ENCODE data around the gene THSD7A.

THSD7A gene

DNA sequence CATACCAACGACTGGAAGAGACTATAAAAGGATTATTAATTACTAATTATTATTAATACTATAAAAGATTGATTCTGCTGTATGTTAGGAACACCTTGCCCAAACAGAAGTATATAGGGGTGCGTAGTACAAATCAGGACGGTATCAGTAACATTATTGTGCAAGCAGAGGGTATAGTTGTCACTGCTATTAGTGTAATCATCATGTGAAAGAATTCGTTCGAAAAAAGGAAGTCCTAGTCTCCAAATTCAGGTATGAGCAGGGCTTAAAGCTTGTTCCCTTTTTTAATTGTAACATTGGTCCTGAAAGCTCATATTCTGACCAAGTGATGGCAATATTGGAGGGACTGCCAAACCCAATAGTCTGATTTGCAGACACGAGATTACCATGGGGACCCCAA, 81.8 kb downstream of the THSD7A start:
- no peak for DNase-seq

DNA sequence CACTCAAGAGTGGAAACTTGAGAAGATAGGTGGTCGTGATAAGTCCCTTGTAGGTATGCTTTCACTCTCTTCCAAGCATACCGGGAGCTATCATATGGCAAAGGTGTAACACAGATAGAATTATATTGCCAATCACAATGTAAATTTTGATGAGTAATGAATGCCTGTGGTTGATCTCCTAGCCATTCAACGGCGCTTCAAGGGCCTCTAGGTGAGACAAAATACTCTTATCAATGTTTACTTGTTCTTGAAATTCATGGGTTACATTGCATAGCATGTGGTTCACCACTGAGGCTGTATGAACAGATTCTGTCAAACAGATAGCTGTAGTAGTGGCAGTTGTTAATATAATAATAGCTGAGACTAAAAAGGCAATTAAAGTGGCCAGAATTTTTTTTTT, 82.4 kb downstream of the THSD7A start:
- DNase-seq = no peak

DNA sequence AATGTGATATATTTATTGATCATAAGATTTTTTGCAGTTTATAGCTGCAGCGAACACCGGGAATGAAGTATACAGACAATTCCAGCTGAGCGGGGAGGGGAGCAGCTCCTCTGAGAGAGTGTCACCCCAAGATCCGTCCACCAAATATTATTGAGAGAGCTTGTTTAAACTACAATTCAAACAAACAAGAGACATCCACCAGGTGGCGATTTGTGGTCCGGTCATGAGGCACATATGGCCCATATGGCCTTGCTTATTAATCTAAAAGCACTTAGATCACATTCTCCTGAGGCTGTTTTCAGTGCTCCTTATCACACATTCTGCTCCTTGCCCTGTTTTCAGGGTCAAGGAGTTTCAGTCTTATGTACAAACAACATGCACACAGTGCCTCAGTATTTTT, 83.1 kb downstream of the THSD7A start:
- no peak for DNase-seq

DNA sequence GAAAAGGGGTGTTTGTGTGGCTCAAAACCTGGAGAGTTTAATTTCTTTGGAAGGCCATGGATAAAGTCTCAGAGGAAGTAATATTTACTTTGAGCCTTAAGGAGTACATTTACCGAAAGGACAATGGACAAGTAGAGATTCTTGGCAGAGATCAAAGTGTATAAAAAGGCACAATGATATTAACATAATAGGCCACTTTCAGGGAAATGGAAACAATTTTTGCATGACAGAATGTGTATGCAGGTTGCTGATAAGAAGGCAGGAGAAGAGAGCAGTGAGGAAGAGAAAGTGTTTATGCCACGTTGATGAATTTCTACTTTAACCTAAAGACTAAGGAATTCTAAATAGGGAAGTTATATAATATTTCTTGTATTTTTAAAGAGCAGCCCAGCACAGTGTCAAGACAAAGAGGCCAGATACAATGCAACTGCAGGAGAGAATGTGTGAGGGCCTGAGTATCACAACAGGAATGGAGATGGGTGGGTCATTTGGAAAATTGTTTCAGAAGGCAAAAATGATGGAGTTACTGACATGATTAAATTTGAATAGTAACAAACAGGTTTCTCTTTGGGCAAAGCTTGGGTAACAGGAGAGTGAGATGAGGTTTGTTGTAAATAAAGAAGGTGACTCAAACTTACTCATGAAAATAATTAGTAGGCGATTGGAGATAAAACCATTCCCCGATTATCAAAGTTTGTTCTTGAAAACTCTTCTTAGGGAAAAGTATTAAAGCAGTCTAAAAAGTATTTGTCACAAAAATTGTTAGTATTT, 84.1 kb downstream of the THSD7A start:
- DNase-seq = no peak

DNA sequence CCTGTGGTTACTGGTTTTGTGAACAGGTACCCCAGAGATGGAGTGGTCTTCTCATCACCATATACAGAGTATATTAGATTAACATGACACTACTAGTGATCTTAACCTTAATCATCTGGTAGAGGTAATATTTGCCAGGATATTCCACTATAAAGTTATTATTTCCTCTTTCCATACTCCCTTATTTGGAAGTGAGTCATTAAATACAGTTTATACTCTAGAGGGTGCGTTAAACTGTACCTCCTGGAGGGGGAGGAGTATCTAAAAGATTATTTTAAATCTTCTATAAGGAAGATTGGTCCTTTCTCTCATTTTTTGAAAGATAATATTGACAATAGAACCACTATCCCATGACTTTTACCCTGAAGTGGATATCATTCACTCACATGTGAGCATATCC, 85.4 kb downstream of the THSD7A start:
- no peak for DNase-seq

DNA sequence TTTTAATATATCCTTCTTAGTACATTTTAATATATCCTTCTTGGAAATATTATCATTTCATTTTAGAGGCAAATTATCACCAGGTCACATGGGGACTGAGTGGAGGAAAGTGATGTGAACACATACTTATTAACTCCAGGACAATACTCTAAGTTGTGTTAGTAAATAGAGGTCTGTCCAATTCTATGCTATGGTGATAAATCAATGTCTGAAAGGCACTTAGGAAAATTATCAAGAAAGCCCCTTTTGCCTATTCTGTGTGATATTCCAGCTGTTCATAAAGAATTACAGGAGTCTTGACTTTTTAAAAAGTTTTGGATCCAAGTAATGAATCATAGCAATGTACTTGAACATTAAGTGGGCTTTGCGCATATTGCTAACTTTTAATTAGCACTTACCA, 88.5 kb downstream of the THSD7A start:
- DNase-seq = no peak

DNA sequence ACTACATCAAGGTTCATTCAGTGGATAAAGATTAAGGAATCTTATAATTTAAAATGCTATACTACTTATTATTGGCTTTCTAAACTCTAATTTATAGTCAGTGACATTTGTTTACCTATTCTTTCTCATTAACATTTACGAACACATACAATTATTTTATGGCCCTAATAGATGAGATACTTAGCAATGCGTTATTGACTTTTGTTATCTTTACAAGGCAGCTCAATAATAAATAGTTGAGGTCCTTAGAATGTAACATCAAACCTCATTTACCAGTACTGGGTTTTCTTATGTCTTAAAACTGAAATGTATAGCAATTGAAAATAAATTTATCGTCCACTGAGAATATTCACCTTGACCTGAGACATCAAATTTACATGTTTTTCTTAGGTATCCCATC, 89.0 kb downstream of the THSD7A start:
- DNase-seq = no peak

DNA sequence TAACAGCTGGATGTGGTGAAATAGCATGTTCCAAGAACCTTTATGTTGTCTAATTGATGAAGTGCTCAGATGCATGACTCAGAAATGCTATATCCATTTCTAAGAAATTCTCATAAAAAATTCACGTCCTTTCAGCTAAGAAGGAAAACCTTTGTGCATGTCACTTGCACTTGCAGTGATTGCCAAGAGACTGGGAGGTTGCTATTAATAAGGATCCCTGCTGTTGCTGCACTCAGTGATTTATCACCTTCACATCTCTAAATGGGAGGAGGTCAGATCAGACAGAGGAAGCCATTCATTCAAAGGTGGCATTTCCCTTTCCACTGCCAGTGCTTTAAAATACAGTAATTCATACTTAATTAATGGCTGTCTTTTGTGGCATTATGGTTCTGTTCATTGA, 89.5 kb downstream of the THSD7A start:
- no peak for DNase-seq

DNA sequence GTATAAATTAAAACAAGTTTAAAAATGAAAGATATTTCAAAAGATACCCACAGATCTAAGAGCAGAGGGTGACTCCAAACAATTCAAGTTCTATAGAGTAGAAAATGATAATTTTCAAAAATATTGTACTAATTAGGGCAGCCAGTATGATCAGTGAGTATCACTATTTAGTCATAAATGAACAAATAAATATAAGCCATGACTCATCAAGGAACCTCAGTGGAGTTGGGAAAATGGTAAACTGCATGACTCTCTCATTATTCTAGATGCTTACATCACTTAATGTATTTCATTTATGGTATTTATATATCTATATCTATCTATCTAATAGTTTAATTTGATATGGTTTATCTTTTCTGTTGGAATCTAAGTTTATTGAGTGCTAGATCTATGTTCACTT, 94.3 kb downstream of the THSD7A start:
- DNase-seq = no peak

DNA sequence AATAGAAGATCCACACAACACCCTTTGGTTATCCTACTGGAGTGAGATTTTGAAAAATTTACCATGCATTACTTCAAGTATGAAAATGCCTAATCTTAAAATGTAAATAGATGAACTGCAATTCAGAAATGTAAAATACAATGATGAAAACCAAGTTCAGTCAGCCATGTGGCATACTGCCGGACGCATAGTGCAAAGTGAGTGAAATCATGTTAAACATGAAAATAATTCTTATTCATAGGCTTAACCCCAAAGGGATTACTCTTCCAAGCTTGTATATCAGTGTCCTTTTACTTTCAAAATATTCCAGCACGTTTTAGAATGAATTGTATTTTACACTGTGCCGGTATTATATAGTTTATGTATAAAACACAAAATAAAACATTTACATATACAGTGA, 99.8 kb downstream of the THSD7A start:
- DNase-seq = no peak

DNA sequence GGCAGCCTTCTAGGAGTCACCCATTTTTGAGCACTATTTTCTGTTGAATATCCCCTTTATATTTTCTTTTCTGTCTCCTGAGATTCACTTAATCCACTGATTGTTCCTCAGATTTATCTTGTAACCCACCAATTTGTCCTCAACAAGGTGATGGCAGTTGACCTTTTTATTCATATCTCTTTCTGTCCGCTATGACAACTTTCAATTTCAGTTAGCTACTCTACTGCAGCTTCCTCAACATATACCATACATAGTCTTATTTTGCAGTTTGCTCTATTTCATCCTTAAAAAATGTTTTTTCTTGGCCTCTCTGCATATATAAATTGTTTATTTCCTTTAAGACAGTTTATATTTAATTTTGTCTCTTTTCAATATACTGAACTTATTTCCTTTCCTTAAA, 101.3 kb downstream of the THSD7A start:
- DNase-seq = no peak

DNA sequence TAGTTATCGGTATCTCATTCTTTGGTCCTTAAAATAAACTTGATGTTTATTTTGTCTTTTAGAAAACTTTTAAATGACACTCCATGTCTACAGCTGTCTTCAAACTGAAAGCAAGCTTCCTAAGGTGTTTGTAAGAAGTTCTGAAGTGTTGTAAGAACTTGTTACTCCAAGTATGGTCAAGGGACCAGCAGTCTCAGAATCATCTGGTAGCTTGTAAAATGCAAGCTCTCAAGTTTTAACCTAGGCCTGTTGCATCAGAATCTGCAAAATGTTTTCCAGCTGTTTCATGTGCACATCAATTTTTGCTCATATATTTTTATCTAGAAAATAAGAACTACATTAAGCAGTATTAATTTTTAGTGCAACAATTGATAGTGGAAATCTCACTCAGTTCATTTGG, 104.1 kb downstream of the THSD7A start:
- no peak for DNase-seq

DNA sequence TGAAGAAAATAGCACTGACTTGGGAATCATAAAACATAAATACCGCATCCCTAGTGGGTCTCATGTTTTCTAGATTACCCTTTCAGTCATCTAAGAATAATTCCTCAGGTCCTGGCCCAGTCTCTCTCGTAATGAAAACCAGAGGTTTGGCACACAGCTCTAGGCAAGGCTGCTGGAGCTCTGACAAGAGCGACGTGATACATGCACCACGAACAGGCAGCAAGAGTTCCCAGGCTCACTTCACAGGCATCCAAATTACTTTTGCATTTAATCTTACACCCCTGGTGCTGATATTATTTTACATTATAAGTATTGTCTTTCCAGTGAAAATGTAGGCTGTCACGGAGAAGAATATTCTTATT, 105.2 kb downstream of the THSD7A start:
- DNase-seq = peak; percentile 88

DNA sequence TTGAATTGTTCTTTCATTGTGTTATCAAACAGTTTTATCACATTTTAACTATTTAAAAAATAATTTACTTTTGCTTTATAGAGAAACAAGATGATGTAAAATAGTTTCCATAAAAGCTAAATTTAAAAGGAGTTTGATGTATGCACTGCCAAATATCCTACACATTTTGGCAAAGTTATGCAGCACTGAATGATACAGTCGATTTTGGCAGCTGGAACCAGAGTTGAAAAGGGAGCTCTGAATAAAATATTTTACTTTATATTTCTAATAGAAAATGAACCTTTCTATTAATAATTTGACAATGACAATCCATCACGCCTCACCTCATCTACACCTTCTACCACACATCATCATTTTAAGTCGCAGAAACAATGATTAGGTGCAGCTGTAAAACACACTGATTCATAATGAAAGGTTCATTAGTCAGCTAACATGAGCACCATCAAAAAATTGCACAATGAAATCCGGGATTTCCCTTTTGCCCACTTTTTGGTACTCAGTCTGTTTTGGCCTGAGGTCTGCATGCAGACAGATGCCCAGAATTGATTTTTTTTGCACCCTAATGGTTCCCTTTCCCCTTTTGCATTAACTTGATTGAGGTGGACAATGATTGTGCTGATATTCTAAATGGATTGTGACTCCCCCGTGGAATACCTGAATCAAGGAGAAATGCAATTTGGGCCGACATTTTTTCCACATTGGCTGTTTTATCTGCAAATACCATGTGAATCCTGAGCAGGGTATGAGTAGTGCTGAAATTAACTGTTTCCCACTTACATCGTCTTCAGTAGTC, 105.8 kb downstream of the THSD7A start:
- DNase-seq = peak; percentile 49

DNA sequence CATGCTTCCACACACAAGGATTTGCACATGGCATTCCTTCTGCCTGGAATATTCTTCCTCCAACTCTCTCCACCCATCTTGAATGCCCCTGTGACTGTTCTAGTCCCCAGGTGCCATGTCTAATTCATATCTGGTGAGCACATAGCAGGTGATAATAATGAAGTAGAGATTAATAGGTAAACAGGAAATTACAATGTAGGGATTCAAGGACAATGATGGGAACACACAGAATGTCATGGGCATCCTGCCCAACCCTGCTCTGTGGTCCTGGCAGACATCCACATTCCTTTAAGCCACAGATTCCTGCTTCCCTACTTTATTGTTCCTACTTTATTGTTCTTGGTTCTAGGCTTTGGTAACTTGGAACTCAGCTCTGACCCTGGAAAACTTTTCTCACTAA, 115.8 kb downstream of the THSD7A start:
- DNase-seq = no peak

DNA sequence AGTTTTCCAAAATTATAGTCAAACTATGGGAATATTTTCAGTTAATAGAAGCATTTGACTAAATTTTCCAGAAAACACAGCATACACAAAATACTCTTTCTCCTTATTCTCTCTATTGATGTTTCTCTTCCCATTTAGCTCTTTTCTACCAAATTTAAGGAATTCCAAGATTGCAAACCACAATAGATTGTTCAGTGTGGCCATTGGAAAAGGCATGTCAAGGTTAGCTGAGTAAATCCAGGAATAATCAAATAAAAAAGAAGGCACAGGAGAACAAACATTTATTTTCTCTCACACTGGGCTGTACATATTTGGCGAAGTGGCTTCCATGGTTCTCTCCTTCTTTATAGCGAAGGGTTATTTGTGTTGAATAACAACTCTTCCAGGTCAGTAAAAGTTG, 117.3 kb downstream of the THSD7A start:
- no peak for DNase-seq

DNA sequence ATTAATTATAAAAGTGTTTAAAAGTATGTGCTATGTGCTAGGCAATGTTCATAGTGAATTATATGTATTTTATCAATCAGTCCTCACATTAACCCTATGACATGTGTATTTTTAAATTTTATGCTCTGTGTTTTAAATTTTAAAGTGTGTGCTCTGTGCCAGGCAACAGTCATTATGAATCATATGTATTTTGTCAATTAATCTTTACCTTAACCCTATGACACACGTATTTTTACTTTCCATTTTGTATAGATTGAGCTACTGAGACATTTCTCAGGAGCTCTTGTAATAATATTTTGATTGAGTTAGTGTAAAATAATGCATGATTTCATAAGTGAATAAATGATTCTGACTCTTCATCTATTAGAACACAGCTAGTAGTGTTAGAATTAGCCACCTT, 117.8 kb downstream of the THSD7A start:
- no peak for DNase-seq

DNA sequence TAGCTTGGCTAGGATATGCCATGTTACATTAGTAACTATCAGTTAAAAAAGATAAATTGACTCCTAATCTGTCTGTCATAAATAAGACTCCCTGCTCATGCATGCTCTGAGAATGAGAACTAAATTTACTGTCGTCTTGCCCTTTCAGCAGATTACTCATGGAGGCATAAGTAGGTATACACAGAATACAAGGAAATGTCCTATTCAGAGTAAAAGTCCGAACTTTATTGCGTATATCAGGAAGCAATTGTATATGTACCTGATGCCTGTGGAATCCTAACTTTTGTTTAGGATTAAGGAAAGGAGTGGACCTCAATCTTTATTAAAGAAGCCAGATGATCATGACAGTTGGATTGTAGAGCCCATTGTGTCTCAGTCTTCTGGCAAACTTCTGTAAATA, 118.6 kb downstream of the THSD7A start:
- no peak for DNase-seq

DNA sequence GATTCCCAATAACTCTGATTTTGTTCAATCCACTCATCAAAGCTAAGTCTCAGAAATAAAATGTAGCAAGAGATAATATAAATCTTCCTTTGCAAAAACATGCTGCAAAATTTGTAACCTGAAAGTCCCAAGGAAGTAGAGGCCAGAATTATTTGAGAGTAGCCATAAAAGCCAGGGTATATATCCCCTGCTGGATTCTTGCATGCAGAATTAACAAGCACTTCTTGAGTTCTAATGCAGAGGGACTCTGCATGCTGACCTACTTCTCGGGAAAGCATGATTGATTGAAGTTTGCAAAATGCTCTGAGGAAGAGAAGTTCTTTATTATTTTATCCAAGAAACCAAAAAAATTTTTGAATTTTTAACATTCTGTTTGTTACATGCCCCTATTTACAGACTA, 121.6 kb downstream of the THSD7A start:
- no peak for DNase-seq

DNA sequence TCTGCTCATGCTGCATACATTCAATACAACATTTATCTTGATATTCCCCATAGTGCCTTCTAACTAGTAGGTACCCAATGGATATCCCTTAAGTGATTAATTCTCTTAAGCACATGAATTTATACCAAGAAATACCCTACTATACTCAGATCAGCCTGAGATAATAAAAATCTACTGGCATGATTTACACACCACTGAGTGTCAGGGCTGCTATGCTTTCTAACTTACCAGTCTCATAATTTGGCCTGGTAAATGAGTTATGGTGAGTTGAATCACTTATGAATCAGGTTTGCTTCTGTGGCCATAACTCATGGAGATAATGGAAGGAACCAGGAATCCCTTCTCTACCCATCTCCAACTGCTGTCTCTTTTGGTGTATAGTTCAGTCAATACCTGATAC, 122.8 kb downstream of the THSD7A start:
- DNase-seq = no peak

DNA sequence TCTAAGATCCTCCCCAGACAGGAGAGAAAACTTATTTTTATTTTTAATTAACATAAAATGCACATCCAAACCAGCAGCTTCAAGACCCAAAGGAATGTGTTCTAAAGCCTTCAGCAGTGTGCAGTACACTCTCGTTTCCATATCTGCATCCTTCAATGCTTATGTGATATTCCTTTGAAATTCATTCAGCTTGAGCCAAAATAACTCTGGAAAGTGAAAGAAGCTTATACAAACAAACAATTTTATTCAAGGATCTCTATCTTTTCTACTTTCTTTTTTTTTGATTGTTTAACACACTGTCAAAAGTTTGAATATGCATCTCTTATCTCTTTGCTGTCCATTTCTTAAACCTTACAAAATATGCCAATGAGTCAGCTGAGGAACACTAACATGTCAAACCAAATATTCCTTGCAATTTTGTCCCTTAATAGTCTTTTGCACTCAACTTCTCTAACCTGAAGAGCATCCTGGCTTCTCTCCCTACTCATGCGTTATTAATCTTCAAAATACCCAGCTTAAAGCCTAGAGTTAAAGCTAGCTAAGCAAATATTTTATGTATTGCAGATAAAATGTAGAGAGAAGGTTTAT, 124.3 kb downstream of the THSD7A start:
- DNase-seq = no peak

DNA sequence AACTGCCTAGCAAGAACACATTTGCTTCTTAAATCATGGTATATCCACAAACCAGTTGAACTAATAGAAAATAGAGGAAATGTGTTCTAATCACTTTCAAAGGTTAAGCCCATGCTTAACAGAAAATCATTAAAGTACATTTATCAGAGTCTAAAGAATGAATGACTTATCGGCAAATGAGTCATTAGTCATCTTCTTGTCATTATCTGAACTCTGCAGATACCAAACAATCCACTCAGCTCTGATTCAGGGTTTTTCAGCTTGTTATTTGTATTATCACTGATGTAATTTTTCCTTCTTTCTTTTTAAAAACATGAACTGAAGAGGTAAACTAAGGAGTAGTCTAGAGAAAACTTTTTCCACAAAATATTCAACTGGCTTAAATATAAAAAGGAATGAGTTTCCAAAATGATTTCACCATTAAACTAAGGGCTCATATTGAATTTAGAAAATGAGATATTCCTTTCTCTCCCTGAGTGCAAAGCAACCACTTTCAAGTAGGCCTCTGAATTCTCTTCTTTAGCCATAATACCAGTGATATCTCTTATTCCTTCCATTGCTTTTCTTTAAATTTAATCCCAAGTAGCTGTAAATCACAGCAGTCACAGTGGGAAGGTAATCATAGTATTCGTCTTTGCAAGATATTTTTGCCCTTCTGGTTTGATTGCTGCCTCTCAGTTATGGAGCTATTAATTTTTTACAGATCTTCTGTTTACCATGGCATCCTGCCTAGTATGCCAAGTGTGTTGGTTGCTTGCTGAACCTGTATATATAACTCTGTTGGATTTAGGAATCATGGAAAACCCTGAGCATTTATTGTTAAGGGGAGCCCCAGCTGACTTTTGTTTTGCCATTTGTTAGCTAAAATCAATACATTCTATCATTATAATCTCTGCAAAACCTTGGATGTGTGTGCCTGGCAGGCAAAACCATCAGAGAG, 125.1 kb downstream of the THSD7A start:
- DNase-seq = no peak

DNA sequence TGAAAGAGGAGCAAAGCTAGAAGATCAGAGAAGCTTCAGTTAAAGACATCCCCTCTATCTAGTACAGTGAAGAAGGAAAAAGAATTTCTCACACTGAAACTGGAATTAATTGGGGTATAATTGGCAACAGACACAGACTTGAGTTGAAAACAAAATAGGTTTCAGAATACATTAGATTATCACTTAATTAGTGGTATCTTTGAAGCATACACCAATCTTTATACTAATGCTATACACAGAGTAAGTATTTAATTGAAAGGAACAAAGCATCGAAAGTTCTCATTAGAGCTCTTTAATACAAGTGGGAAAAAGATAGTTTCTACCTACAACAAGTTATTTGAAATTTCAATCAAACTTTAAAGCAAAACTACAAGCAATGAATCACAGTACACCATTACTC, 128.2 kb downstream of the THSD7A start:
- DNase-seq = no peak

Data from right hindlimb (tissue), 1 donor.